Measurements from ENCODE around the gene SNURF.
A peak's percentile ranks its signal among the peaks of the same experiment; 100 is the strongest.
"Not testable (repeated sequence)": the region's sequence is repeated elsewhere in the genome, so short reads cannot be mapped to it uniquely, and the experiment has no call there.

SNURF gene

GRCh38 chr15:24954783-24955530, at the start of gene SNURF, which contains the start of gene SNRPN:
SNURF (plus strand) TSS chr15:24954987; CDS start chr15:24955049, 62 bp downstream.
SNRPN (plus strand) TSS chr15:24954987; CDS start chr15:24974454, 19,467 bp downstream.
- peak; percentile 29 to 34 for DNase-seq (ENCODE audit: low read depth in 2 of 2)

GRCh38 chr15:24916305-24917009, 38.3 kb upstream of the SNURF start:
- no peak for DNase-seq (ENCODE audit: low read depth in 2 of 2)

- DNase-seq (ENCODE audit: low read depth in 2 of 2), result no peak
These were observed 37.4 kb upstream of the SNURF start for GRCh38 chr15:24917431-24917830.

- no peak for DNase-seq (ENCODE audit: low read depth in 2 of 2)
These were observed 35.3 kb upstream of the SNURF start for GRCh38 chr15:24919446-24919845.

GRCh38 chr15:24922781-24923180, 32.0 kb upstream of the SNURF start:
- not testable (repeated sequence) for DNase-seq (ENCODE audit: low read depth in 2 of 2)

- DNase-seq (ENCODE audit: low read depth in 2 of 2), result no peak
These were observed 30.6 kb upstream of the SNURF start for GRCh38 chr15:24924153-24924552.

GRCh38 chr15:24924621-24925020, 30.2 kb upstream of the SNURF start:
- no peak for DNase-seq (ENCODE audit: low read depth in 2 of 2)

- DNase-seq (ENCODE audit: low read depth in 2 of 2), result not testable (repeated sequence)
These were observed 22.7 kb upstream of the SNURF start for GRCh38 chr15:24931874-24932732.

- DNase-seq (ENCODE audit: low read depth in 2 of 2), result no peak
These were observed 21.1 kb upstream of the SNURF start for GRCh38 chr15:24933716-24934115.

GRCh38 chr15:24938224-24938623, 16.6 kb upstream of the SNURF start:
- not testable (repeated sequence) for DNase-seq (ENCODE audit: low read depth in 2 of 2)

- no peak for DNase-seq (ENCODE audit: low read depth in 2 of 2)
These were observed 14.6 kb upstream of the SNURF start for GRCh38 chr15:24940236-24940635.

GRCh38 chr15:24943361-24943760, 11.4 kb upstream of the SNURF start:
- DNase-seq (ENCODE audit: low read depth in 2 of 2), result no peak

GRCh38 chr15:24944954-24945353, 9.8 kb upstream of the SNURF start:
- DNase-seq (ENCODE audit: low read depth in 2 of 2), result no peak

GRCh38 chr15:24945711-24946110, 9.1 kb upstream of the SNURF start:
- no peak for DNase-seq (ENCODE audit: low read depth in 2 of 2)

GRCh38 chr15:24948495-24948894, 6.3 kb upstream of the SNURF start:
- no peak for DNase-seq (ENCODE audit: low read depth in 2 of 2)

GRCh38 chr15:24955531-24955921, 739 bp downstream of the SNURF start:
- no peak for DNase-seq (ENCODE audit: low read depth in 2 of 2)

GRCh38 chr15:24956111-24956838, 1.5 kb downstream of the SNURF start:
- DNase-seq (ENCODE audit: low read depth in 2 of 2), result peak in 1 of 2 donors; percentile 53

- DNase-seq (ENCODE audit: low read depth in 2 of 2), result no peak
These were observed 2.9 kb downstream of the SNURF start for GRCh38 chr15:24957691-24958090.

GRCh38 chr15:24961967-24962366, 7.2 kb downstream of the SNURF start:
- DNase-seq (ENCODE audit: low read depth in 2 of 2), result no peak

GRCh38 chr15:24962880-24963279, 8.1 kb downstream of the SNURF start:
- DNase-seq (ENCODE audit: low read depth in 2 of 2), result no peak

GRCh38 chr15:24966364-24967103, 11.7 kb downstream of the SNURF start:
- DNase-seq (ENCODE audit: low read depth in 2 of 2), result no peak

Data from stimulated activated CD8-positive, alpha-beta memory T cell treated with anti-CD3 and anti-CD28 coated beads, Interleukin-2, amount 100 ng/mL, for 1 hour (primary cell).